Transverse colon (tissue), 4 donors: Measurements from ENCODE around the gene GNE. TPM values are rescaled to one million over a fixed set of nuclear protein-coding genes. Genes with fewer than 3 reads are reported as not detected.
"Not testable (repeated sequence)": the region's sequence is repeated elsewhere in the genome, so short reads cannot be mapped to it uniquely, and the experiment has no call there.

ENCODE experiments used
- DNase-seq: peaks from one replicate; pipeline ENCODE4 v3.0.0-alpha.2; 2019
- H3K27ac ChIP-seq, 4 donors: fragments of 200-600 bp; sonication (generic); 2 replicates each; pipeline ENCODE4 v1.5.1; 2016 to 2018; ENCODE audit warnings: inconsistent platforms in 4 of 4
- H3K27me3 ChIP-seq: fragments of 200-600 bp; sonication (generic); 2 replicates; pipeline ENCODE4 v1.5.1; 2017; ENCODE audit warnings: inconsistent platforms
- H3K36me3 ChIP-seq, 4 donors: fragments of 200-600 bp; sonication (generic); 2 replicates each; pipeline ENCODE4 v1.5.1; 2017 to 2019; ENCODE audit warnings: inconsistent platforms in 4 of 4
- H3K4me1 ChIP-seq, 4 donors: fragments of 200-600 bp; sonication (generic); 2 replicates each; pipeline ENCODE4 v1.5.1; 2017 to 2020; ENCODE audit warnings: inconsistent platforms in 4 of 4
- H3K4me3 ChIP-seq, 4 donors: fragments of 200-600 bp; sonication (generic); 1 replicate in 1 of 4; 2 replicates in 3 of 4; pipeline versions ENCODE4 v1.5.1 to v1.6.1; 2017 to 2019; ENCODE audit warnings: inconsistent platforms in 4 of 4
- H3K9me3 ChIP-seq, 2 donors: fragments of 200-600 bp; sonication (generic); 2 replicates each; pipeline ENCODE4 v1.5.1; 2017 to 2019; ENCODE audit warnings: inconsistent platforms in 2 of 2
- EP300 ChIP-seq: sonication (generic); formaldehyde crosslinking; IDR thresholded peaks from one replicate; pipeline ENCODE4 v1.6.1; 2017; ENCODE audit warnings: antibody characterized with exemption, low read depth
- POLR2A ChIP-seq: fragments of 450-650 bp; IDR thresholded peaks from one replicate; pipeline ENCODE4 v1.6.1; 2016; ENCODE audit warnings: antibody characterized with exemption, mild to moderate bottlenecking, moderate library complexity
- POLR2AphosphoS5 ChIP-seq, 3 donors: sonication (generic); formaldehyde crosslinking; IDR thresholded peaks; one replicate each; pipeline ENCODE4 v1.6.1; 2016; ENCODE audit warnings: antibody characterized with exemption in 3 of 3
- WGBS, 2 donors: methylation state at CpG; one replicate each; pipeline ENCODE4 v1.1.5; 2018; ENCODE audit warnings: low coverage in 1 of 2; 5-methylcytosine and 5-hydroxymethylcytosine counted together
- in situ Hi-C, 4 donors: fragments of 200-750 bp; cut with MboI; loops; one replicate each; pipeline versions ENCODE4 v1.15.0 to v1.15.1; 2017; ENCODE audit warnings: low sequenced_read_pairs in 3 of 4, low pct_ligation_motif_present in 1 of 4, low pct_unique_long_range_greater_than_20kb in 1 of 4
- intact Hi-C: fragments of 100-400 bp; cut with DNase I; formaldehyde crosslinking; loops from one replicate; pipeline ENCODE4 v1.15.1; 2023; ENCODE audit warnings: low total_unique reads
- total RNA-seq, 4 donors: library from RNA; depleted of rRNA; stranded (reverse); fragments of >200 nt; gene quantifications; one replicate each; pipeline ENCODE4 v1.1.0, GENCODE V29; 2016
- TF ChIP-seq, protein P1 (sequence below), 5 experiments: fragments of 200-600 bp in 3 of 5; fragments of 450-650 bp in 2 of 5; sonication (generic) in 3 of 5; IDR thresholded peaks; 1 replicate in 2 of 5; 2 replicates in 3 of 5; pipeline ENCODE4 v1.5.1; 2016 to 2017; ENCODE audit warnings: antibody characterized with exemption in 5 of 5, inconsistent platforms in 3 of 5, mild to moderate bottlenecking in 2 of 5, moderate library complexity in 1 of 5

Gene GNE
- total RNA-seq, 4 donors from 2014 or later = 32.2 to 122 (median 82.1) TPM

DNA sequence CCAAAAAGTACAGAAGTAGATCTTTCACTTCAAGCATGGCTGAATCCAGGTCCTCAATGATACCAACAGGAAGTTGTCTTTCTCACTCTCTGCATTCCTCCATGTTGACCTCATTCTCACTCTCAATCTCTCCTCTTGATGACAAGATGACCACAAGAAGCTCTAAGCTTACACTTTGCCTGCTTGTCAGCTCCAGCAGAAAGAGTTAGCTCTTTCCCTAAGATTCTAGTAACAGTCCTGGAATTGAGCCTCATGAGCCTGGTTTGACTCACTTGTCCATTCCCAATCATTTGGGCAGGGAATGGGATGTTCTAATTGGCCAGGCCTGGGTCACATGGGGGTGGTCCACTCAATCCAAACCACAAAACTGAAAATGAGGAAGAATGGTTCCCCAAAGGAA lies 70.8 kb downstream of the GNE start:
- H3K36me3 ChIP-seq = no peaks in the 10 kb centered on the region
- no peak overlapping the region for H3K27ac ChIP-seq
- no peak for DNase-seq
- TF ChIP-seq EP300 = no peak
- TF ChIP-seq, protein P1, sequence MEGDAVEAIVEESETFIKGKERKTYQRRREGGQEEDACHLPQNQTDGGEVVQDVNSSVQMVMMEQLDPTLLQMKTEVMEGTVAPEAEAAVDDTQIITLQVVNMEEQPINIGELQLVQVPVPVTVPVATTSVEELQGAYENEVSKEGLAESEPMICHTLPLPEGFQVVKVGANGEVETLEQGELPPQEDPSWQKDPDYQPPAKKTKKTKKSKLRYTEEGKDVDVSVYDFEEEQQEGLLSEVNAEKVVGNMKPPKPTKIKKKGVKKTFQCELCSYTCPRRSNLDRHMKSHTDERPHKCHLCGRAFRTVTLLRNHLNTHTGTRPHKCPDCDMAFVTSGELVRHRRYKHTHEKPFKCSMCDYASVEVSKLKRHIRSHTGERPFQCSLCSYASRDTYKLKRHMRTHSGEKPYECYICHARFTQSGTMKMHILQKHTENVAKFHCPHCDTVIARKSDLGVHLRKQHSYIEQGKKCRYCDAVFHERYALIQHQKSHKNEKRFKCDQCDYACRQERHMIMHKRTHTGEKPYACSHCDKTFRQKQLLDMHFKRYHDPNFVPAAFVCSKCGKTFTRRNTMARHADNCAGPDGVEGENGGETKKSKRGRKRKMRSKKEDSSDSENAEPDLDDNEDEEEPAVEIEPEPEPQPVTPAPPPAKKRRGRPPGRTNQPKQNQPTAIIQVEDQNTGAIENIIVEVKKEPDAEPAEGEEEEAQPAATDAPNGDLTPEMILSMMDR (IDR thresholded peaks at IDR 0.05) = no peak
- no peak for TF ChIP-seq POLR2A
- no peak for TF ChIP-seq POLR2AphosphoS5 (IDR thresholded peaks at IDR 0.05)
- intact Hi-C loops (no loop called here), in situ Hi-C loops (no loop called here)
- H3K27me3 ChIP-seq = no peaks in the 10 kb centered on the region
- H3K4me1 ChIP-seq = peaks cover 6 to 15% (median 10%) of the 10 kb centered on the region in 4 donors
- no peaks in the 10 kb centered on the region for H3K9me3 ChIP-seq
- no peak overlapping the region for H3K4me3 ChIP-seq

DNA sequence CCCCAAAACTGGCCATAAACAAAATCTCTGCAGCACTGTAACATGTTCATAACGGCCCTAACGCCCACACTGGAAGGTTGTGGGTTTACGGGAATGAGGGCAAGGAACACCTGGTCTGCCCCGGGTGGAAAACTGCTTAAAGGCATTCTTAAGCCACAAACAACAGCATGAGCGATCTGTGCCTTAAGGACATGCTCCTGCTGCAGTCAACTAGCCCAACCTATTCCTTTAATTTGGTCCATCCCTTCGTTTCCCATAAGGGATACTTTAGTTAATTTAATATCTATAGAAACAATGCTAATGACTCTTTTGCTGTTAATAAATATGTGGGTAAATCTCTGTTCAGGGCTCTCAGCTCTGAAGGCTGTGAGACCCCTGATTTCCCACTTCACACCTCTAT lies 78.0 kb downstream of the GNE start:
- in situ Hi-C loops, H3K27me3 ChIP-seq, intact Hi-C loops, DNase-seq, H3K4me3 ChIP-seq, H3K36me3 ChIP-seq, H3K27ac ChIP-seq, H3K9me3 ChIP-seq, H3K4me1 ChIP-seq: not testable (repeated sequence)
- WGBS, 2 donors = 78% methylated on average over 6 of the region's 6 CpGs; no CpG with 5 or more reads in 1 of the 2 donors

DNA sequence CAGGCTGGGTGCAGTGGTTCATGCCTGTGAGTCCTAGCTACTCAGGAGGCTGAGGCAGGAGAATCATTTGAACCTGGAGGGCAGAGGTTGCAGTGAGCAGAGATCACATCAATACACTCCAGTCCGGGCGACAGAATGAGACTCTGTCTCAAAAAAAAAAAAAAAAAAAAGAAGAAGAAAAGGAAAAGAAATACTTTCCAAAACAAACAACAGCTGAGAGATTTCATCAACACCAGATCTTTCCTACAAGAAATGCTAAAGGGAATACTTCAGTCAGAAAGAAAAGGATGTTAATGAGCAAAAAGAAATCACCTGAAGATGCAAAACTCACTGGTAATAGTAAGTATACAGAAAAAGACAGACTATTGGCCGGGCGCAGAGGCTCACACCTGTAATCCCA lies 80.7 kb downstream of the GNE start:
- 79 to 80% methylated on average over 1 to 4 of the region's 4 CpGs for WGBS, 2 donors

GRCh38 chr9:36176496-36176895 lies 81.8 kb downstream of the GNE start:
- H3K27me3 ChIP-seq, H3K4me3 ChIP-seq, H3K9me3 ChIP-seq, H3K4me1 ChIP-seq, intact Hi-C loops, H3K27ac ChIP-seq, H3K36me3 ChIP-seq, DNase-seq, in situ Hi-C loops: not testable (repeated sequence)
- WGBS, 2 donors = 93 to 94% methylated on average over 7 to 10 of the region's 10 CpGs

More for the DNA sequence above, 80.7 kb downstream of the GNE start:
- Histone ChIP-seq H3K4me1 (no peaks in the 10 kb centered on the region), H3K27ac (no peak overlapping the region), H3K9me3 (no peaks in the 10 kb centered on the region), H3K27me3 (no peaks in the 10 kb centered on the region), H3K36me3 (no peaks in the 10 kb centered on the region), H3K4me3 (no peak overlapping the region)
- in situ Hi-C loops = no loop called here
- no peak for TF ChIP-seq POLR2AphosphoS5 (IDR thresholded peaks at IDR 0.05)
- no peak for TF ChIP-seq POLR2A
- TF ChIP-seq EP300 = no peak
- TF ChIP-seq, protein P1 (IDR thresholded peaks at IDR 0.05) = no peak
- intact Hi-C loops = no loop called here
- no peak for DNase-seq

GRCh38 chr9:36175209-36175608 lies 83.0 kb downstream of the GNE start:
- in situ Hi-C loops, H3K4me1 ChIP-seq, H3K27ac ChIP-seq, H3K9me3 ChIP-seq, H3K27me3 ChIP-seq, DNase-seq, H3K36me3 ChIP-seq, intact Hi-C loops, H3K4me3 ChIP-seq: not testable (repeated sequence)
- WGBS, 2 donors = 89 to 94% methylated on average over 2 to 3 of the region's 3 CpGs

DNA sequence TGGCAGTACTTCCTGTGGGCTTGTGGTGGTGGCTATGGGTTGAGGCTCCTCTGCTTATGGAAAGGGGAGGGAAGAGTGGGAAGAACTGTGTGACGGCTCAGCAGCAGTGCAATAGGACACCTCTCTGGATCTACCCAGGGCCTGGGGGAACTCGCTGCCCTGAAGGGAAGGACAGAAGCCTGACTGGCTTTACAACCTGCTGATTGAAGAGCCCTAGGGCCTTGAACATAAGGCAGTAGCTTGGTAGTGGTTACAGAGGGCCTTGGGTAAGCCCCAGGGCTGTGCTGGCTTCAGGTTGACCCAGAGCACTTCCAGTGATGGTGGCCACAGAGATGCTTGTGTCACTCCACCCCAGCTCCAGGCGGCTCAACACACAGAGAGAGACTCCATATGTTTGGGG lies 83.5 kb downstream of the GNE start:
- Histone ChIP-seq H3K4me3 (no peak overlapping the region), H3K36me3 (no peaks in the 10 kb centered on the region), H3K9me3 (no peaks in the 10 kb centered on the region), H3K4me1 (no peaks in the 10 kb centered on the region), H3K27ac (no peak overlapping the region), H3K27me3 (no peaks in the 10 kb centered on the region)
- DNase-seq = no peak
- in situ Hi-C loops (loop anchor here in 1 of 4 donors (25.0 kb wide), 1 partner anchor 137 kb away; the partner anchor contains the start of gene RECK), intact Hi-C loops (no loop called here)
- 77% methylated on average over 3 of the region's 3 CpGs; no CpG with 5 or more reads in 1 of the 2 donors for WGBS, 2 donors
- TF ChIP-seq POLR2AphosphoS5 (IDR thresholded peaks at IDR 0.05) (no peak), EP300 (no peak), POLR2A (no peak)
- TF ChIP-seq, protein P1 (IDR thresholded peaks at IDR 0.05) = no peak
